Neural progenitor cell (in vitro differentiated cells): ENCODE data around the gene TRIM7. TPM values are rescaled to one million over a fixed set of nuclear protein-coding genes. Genes with fewer than 3 reads are reported as not detected.
A peak's percentile ranks its signal among the peaks of the same experiment; 100 is the strongest.

Experiments used
- DNase-seq: peaks from one replicate; pipeline ENCODE4 v3.0.0-alpha.2; 2016; ENCODE audit warnings: low spot score
- H2AFZ ChIP-seq: fragments of 200-600 bp; sonication (generic); replicated peaks from 2 replicates; pipeline ENCODE4 v1.6.1; 2016; ENCODE audit warnings: antibody characterized with exemption
- H3F3A ChIP-seq: fragments of 200-600 bp; sonication (generic); 2 replicates; pipeline ENCODE4 v1.6.1; 2016; ENCODE audit warnings: antibody characterized with exemption, low read depth
- H3K27ac ChIP-seq: fragments of 200-600 bp; sonication (generic); 2 replicates; pipeline ENCODE4 v1.5.1; 2016; ENCODE audit warnings: mild to moderate bottlenecking
- H3K27me3 ChIP-seq: fragments of 200-600 bp; sonication (generic); 2 replicates; pipeline ENCODE4 v1.6.1; 2016; ENCODE audit warnings: mild to moderate bottlenecking, moderate library complexity
- H3K36me3 ChIP-seq: fragments of 200-600 bp; sonication (generic); 2 replicates; pipeline ENCODE4 v1.5.1; 2016
- H3K4me1 ChIP-seq: fragments of 200-600 bp; sonication (generic); 2 replicates; pipeline ENCODE4 v1.6.1; 2016; ENCODE audit warnings: mixed run types
- H3K4me2 ChIP-seq: fragments of 200-600 bp; sonication (generic); 2 replicates; pipeline ENCODE4 v1.6.1; 2016
- H3K4me3 ChIP-seq: fragments of 200-600 bp; sonication (generic); 2 replicates; pipeline ENCODE4 v1.5.1; 2016
- H3K79me2 ChIP-seq: fragments of 200-600 bp; sonication (generic); 2 replicates; pipeline ENCODE4 v1.6.1; 2016; ENCODE audit warnings: low read depth
- H3K9ac ChIP-seq: fragments of 200-600 bp; sonication (generic); 2 replicates; pipeline ENCODE4 v1.6.1; 2016
- H3K9me3 ChIP-seq: fragments of 200-600 bp; sonication (generic); 2 replicates; pipeline ENCODE4 v1.5.1; 2016; ENCODE audit warnings: low read depth
- H4K20me1 ChIP-seq: fragments of 200-600 bp; sonication (generic); 2 replicates; pipeline ENCODE4 v1.6.1; 2016; ENCODE audit warnings: low read depth
- H3K27ac Mint-ChIP-seq: 3 replicates; pipeline ENCODE4 v1.8.0; 2021; ENCODE audit warnings: mixed read lengths
- H3K27me3 Mint-ChIP-seq: 2 replicates; pipeline ENCODE4 v1.8.0; 2022; ENCODE audit warnings: low read depth, mild to moderate bottlenecking, inconsistent platforms, moderate library complexity, mixed read lengths; ENCODE audit not compliant: insufficient read depth
- H3K36me3 Mint-ChIP-seq: 3 replicates; pipeline ENCODE4 v1.8.0; 2021; ENCODE audit warnings: mixed read lengths
- H3K4me1 Mint-ChIP-seq: 3 replicates; pipeline ENCODE4 v1.8.0; 2021; ENCODE audit warnings: mixed read lengths
- H3K4me3 Mint-ChIP-seq: 3 replicates; pipeline ENCODE4 v1.8.0; 2021; ENCODE audit warnings: mild to moderate bottlenecking, moderate library complexity, mixed read lengths
- H3K9me3 Mint-ChIP-seq: 3 replicates; pipeline ENCODE4 v1.8.0; 2020; ENCODE audit warnings: mixed read lengths
- EZH2 ChIP-seq: fragments of 200-600 bp; sonication (generic); IDR thresholded peaks from 2 replicates; pipeline ENCODE4 v1.6.1; 2017; ENCODE audit warnings: antibody characterized with exemption, mild to moderate bottlenecking, moderate library complexity
- EZH2phosphoT487 ChIP-seq: fragments of 200-600 bp; sonication (generic); IDR thresholded peaks from 2 replicates; pipeline ENCODE4 v1.6.1; 2017; ENCODE audit warnings: antibody characterized with exemption
- total RNA-seq: library from RNA; depleted of rRNA; stranded (reverse); fragments of >200 nt; gene quantifications from 2 replicates; pipeline ENCODE4 v1.2.3, GENCODE V29; 2015; ENCODE audit warnings: low replicate concordance
- TF ChIP-seq, protein P1 (sequence below): fragments of 200-600 bp; sonication (generic); IDR thresholded peaks from 2 replicates; pipeline ENCODE4 v1.5.1; 2017; ENCODE audit warnings: antibody characterized with exemption, mild to moderate bottlenecking

TRIM7 gene
- total RNA-seq, 1 donor from 2014 or later: not detected

DNA sequence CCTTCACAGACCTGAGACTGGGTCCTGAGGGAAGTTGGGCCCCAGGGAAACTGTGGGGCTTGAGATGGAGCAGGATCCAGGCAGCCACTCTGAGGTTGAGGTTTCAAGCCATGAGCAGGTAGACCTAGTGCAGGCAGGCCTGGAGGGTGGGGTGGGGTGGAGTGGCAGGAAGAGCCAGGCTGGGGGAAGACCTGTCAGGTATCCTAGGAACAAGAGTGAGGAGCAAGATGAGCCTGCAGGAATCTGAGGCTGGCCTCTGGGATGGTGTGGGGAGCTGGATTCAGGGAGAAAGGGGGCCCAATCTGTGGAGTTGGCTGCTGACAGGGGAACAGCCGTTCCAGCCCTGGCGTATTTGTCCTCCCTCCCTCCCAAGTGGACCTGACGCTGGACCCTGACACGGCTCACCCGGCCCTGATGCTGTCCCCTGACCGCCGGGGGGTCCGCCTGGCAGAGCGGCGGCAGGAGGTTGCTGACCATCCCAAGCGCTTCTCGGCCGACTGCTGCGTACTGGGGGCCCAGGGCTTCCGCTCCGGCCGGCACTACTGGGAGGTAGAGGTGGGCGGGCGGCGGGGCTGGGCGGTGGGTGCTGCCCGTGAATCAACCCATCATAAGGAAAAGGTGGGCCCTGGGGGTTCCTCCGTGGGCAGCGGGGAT is 28.9 kb upstream of the TRIM7 start:
- H3K27me3 ChIP-seq: no peaks in the 10 kb centered on the region
- Mint-ChIP-seq H3K36me3 (peaks cover 47% of the 10 kb centered on the region), H3K4me1 (peaks cover 5% of the 10 kb centered on the region), H3K27ac (no peak overlapping the region), H3K9me3 (no peaks in the 10 kb centered on the region), H3K27me3 (peaks cover 11% of the 10 kb centered on the region), H3K4me3 (no peak overlapping the region)
- peaks cover 45% of the 10 kb centered on the region for H4K20me1 ChIP-seq
- no peak overlapping the region for H3K4me3 ChIP-seq
- H3K4me2 ChIP-seq: no peak overlapping the region
- H3K4me1 ChIP-seq: no peaks in the 10 kb centered on the region
- H3F3A ChIP-seq: peaks cover 52% of the 10 kb centered on the region
- H3K9ac ChIP-seq: no peak overlapping the region
- H3K79me2 ChIP-seq: peaks cover 13% of the 10 kb centered on the region
- no peak for TF ChIP-seq EZH2phosphoT487
- TF ChIP-seq EZH2: no peak
- TF ChIP-seq, protein P1, sequence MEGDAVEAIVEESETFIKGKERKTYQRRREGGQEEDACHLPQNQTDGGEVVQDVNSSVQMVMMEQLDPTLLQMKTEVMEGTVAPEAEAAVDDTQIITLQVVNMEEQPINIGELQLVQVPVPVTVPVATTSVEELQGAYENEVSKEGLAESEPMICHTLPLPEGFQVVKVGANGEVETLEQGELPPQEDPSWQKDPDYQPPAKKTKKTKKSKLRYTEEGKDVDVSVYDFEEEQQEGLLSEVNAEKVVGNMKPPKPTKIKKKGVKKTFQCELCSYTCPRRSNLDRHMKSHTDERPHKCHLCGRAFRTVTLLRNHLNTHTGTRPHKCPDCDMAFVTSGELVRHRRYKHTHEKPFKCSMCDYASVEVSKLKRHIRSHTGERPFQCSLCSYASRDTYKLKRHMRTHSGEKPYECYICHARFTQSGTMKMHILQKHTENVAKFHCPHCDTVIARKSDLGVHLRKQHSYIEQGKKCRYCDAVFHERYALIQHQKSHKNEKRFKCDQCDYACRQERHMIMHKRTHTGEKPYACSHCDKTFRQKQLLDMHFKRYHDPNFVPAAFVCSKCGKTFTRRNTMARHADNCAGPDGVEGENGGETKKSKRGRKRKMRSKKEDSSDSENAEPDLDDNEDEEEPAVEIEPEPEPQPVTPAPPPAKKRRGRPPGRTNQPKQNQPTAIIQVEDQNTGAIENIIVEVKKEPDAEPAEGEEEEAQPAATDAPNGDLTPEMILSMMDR: no peak
- no peak for DNase-seq
- H3K9me3 ChIP-seq: no peaks in the 10 kb centered on the region
- peaks cover 11% of the 10 kb centered on the region for H3K36me3 ChIP-seq
- no peak overlapping the region for H2AFZ ChIP-seq
- no peak overlapping the region for H3K27ac ChIP-seq

DNA sequence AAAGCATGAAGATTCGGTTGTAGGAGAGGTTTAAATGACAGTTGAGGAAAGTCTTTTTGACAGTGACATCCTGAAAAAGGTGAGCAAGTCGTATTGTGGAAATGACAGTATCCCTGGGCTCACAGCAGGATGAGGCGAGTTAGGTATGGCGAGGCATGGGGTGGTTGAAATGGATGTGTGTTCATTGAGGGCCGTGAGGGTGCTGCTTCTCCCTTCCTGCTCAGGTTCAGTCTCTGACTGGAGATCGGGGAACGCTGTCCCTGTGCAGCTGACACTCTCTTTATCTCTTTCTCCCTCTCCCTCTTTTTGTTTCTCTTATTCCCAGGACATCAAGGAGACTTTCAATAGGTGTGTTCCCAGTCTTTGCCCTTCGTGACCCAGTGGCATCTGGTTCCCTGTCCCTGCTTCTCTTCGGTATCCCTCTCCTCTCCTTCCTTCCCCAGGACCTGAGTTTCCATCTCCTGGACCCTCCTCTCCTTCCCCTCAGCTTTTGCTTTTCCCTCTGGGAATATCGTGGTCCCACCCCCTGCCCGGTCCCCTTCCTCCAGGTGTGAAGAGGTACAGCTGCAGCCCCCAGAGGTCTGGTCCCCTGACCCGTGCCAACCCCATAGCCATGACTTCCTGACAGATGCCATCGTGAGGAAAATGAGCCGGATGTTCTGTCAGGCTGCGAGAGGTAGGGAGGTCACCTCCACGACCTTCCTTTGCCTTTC is 28.2 kb upstream of the TRIM7 start:
- H2AFZ ChIP-seq: no peak overlapping the region
- H3K4me1 Mint-ChIP-seq: peaks cover 3% of the 10 kb centered on the region
- H3K27me3 Mint-ChIP-seq: peaks cover 9% of the 10 kb centered on the region
- H3K4me3 ChIP-seq: no peak overlapping the region
- H3K9me3 Mint-ChIP-seq: no peaks in the 10 kb centered on the region
- no peak overlapping the region for H3K27ac Mint-ChIP-seq
- H3K4me2 ChIP-seq: no peak overlapping the region
- peak overlapping the region; percentile 8 for H3K4me3 Mint-ChIP-seq
- H3K9me3 ChIP-seq: no peaks in the 10 kb centered on the region
- H3K79me2 ChIP-seq: peaks cover 7% of the 10 kb centered on the region
- peaks cover 43% of the 10 kb centered on the region for H3K36me3 Mint-ChIP-seq
- DNase-seq: no peak
- H3K36me3 ChIP-seq: peaks cover 9% of the 10 kb centered on the region
- H4K20me1 ChIP-seq: peaks cover 38% of the 10 kb centered on the region
- no peak for TF ChIP-seq EZH2phosphoT487
- TF ChIP-seq EZH2: no peak
- TF ChIP-seq, protein P1: no peak
- no peaks in the 10 kb centered on the region for H3K4me1 ChIP-seq
- H3K27ac ChIP-seq: no peak overlapping the region
- H3K9ac ChIP-seq: no peak overlapping the region
- H3F3A ChIP-seq: peaks cover 45% of the 10 kb centered on the region
- H3K27me3 ChIP-seq: no peaks in the 10 kb centered on the region

DNA sequence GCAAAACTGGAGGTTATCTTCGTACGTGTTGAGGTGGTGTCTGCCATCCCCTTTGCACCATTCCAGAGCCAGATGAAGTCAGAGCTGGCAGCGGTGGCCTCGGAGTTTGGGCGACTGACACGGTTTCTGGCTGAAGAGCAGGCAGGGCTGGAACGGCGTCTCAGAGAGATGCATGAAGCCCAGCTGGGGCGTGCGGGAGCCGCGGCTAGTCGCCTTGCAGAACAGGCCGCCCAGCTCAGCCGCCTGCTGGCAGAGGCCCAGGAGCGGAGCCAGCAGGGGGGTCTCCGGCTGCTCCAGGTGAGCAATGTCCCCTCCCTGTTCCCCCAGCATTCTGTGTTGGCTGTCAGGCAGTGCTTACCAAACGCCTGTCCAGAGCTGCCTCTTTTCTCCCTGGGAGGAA is 27.6 kb upstream of the TRIM7 start:
- DNase-seq: no peak
- Histone ChIP-seq H3K79me2 (peaks cover 11% of the 10 kb centered on the region), H3K27me3 (no peaks in the 10 kb centered on the region), H3K9ac (no peak overlapping the region), H3K36me3 (peaks cover 3% of the 10 kb centered on the region), H3K4me3 (no peak overlapping the region), H3K27ac (no peak overlapping the region), H2AFZ (no peak overlapping the region), H3F3A (peaks cover 39% of the 10 kb centered on the region), H3K4me1 (no peaks in the 10 kb centered on the region), H4K20me1 (peaks cover 31% of the 10 kb centered on the region), H3K9me3 (no peaks in the 10 kb centered on the region), H3K4me2 (no peak overlapping the region)
- H3K4me3 Mint-ChIP-seq: no peak overlapping the region
- no peaks in the 10 kb centered on the region for H3K4me1 Mint-ChIP-seq
- peaks cover 36% of the 10 kb centered on the region for H3K36me3 Mint-ChIP-seq
- TF ChIP-seq EZH2phosphoT487: no peak
- no peak for TF ChIP-seq EZH2
- TF ChIP-seq, protein P1: no peak
- peaks cover 9% of the 10 kb centered on the region for H3K27me3 Mint-ChIP-seq
- H3K9me3 Mint-ChIP-seq: no peaks in the 10 kb centered on the region
- H3K27ac Mint-ChIP-seq: no peak overlapping the region
